Activated naive CD4-positive, alpha-beta T cell treated with Interleukin-2 at 50 U/mL for 16 hours (primary cell): Measurements from ENCODE around the gene NFKBIE.
"Not testable (repeated sequence)": the region's sequence is repeated elsewhere in the genome, so short reads cannot be mapped to it uniquely, and the experiment has no call there.

ENCODE experiments used
- DNase-seq: peaks from one replicate; pipeline ENCODE4 v3.0.0-alpha.2; 2020

NFKBIE gene, protein sequence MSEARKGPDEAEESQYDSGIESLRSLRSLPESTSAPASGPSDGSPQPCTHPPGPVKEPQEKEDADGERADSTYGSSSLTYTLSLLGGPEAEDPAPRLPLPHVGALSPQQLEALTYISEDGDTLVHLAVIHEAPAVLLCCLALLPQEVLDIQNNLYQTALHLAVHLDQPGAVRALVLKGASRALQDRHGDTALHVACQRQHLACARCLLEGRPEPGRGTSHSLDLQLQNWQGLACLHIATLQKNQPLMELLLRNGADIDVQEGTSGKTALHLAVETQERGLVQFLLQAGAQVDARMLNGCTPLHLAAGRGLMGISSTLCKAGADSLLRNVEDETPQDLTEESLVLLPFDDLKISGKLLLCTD

GRCh38 chr6:44265007-44265721 is at the start of gene NFKBIE:
TSS of gene NFKBIE (minus strand) at chr6:44265551. CDS start at chr6:44265346, 205 bp downstream.
- peak; percentile 95 for DNase-seq

GRCh38 chr6:44314657-44315056 is 49.3 kb upstream of the NFKBIE start:
- DNase-seq, result not testable (repeated sequence)

DNA sequence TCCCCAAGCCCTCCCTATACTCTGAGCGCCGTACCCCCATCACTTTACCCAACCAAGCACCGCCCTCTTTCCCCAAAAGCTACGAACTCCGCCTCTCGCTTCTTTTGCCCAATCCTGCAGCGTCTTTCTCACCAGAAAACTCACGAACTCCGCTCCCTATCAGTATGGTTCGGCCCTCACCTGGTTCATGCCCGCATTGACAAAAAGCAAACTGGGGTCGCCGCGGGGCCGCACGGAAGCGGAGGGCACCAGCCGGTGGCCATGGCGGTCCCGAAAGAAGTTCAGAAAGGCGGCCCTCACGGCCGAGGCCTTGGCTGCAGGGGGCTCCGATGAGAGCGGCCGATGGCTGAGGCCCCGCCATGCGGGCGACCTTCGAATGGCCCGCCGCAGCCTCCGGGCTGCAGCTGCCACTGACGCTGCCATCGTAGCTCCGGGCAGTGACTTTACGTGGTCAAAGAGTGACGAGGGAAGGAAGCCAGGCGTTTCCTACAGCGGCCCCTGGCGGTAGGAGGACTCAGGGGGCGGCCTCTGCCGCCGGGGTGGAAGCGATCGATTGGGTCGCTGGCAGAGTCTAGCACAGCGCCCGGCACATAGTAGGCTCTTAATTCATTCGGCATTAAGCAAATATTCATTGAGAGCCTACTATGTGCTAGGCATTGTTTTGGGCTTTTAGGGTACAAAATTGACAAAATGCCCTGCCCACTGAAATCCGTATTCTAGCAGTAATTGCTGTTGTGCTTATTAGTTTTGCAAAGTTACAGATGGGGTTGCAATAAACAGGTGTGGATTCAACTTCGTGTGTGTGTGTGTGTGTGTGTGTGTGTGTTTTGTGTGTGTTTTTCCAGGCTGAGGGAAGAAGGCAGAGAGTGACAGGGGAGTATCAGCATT is 47.8 kb upstream of the NFKBIE start, which contains the start of gene AARS2:
Gene AARS2, minus strand, starts transcription at position 447 of the 888 bp plus-strand sequence. Its CDS starts 24 bp downstream, at position 423.
- peak; percentile 95 for DNase-seq

- no peak for DNase-seq
Observed at GRCh38 chr6:44311767-44312166, 46.4 kb upstream of the NFKBIE start.

- DNase-seq, result no peak
Observed at GRCh38 chr6:44311304-44311703, 46.0 kb upstream of the NFKBIE start.

GRCh38 chr6:44310241-44310640 is 44.9 kb upstream of the NFKBIE start:
- DNase-seq, result no peak

GRCh38 chr6:44309631-44310030 is 44.3 kb upstream of the NFKBIE start:
- DNase-seq, result no peak

DNA sequence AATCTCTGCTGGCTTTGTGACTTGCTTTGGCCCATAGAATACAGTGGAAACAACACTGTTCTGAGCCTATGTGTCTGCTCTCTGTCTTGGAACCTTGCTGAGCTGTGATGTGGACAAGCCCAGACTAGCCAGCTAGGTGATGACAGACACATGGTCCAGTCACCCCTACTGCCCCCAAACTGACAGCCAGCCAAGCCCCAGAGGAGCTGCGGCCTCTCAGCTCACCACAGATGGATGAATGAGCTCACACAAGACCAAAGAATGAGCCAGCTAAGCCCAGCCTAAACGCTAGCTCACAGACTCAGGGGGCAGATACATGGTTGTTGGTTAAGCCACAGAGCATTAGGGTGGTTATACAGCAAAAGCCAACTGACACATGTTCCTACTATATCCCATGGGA is 43.7 kb upstream of the NFKBIE start:
- no peak for DNase-seq

- no peak for DNase-seq
Observed at GRCh38 chr6:44307217-44307616, 41.9 kb upstream of the NFKBIE start.

GRCh38 chr6:44306710-44307109 is 41.4 kb upstream of the NFKBIE start:
- no peak for DNase-seq

DNA sequence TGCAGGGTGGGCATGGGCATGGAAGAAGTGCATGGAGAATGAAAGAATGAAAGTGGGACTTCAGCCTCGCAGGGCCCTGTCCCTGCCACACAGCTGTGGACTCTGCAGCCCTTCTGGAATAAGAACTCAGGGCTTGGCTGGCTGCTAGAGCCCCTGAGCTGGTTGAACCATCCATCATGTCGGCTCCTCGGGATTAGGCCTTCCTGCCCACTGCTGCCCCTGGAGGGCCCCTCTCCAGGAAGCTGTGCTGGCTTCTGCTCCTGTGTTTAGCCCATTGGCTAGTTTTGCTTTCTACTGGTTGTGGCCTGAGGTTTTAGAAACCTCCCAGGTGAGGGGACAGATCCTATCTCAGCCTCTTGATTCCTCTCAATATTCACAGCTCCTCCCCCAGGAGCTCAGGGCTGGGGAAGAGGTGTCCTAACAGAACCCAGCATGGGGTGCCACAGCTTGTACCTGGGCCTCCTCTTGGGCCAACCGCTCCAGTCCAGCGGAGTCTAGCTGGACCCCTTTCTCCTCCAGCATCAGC is 39.9 kb upstream of the NFKBIE start:
- DNase-seq, result no peak

GRCh38 chr6:44304282-44305199 is 39.2 kb upstream of the NFKBIE start:
- peak; percentile 40 for DNase-seq

GRCh38 chr6:44303842-44304241 is 38.5 kb upstream of the NFKBIE start:
- no peak for DNase-seq

DNA sequence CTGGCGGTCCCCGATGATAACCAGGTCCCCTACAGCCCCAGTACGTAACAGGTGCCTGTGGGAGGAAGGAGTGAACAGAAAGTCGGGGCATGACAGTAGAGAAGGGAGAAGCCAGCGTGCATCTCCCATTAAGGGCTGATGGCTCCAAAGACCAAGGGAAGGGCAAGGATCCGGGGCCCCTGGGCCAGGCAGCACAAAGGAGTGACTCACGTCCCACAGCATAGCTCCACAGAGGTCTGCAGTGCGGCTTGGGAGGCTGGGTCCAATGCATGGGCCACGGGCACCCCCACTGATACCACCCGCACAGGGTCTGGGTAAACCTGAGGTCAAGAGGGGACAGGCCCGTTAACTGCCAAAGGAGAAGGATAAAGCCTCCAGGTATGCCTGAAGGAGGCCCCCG is 37.5 kb upstream of the NFKBIE start:
- DNase-seq, result no peak

- no peak for DNase-seq
Observed at GRCh38 chr6:44301782-44302564, 36.6 kb upstream of the NFKBIE start.

DNA sequence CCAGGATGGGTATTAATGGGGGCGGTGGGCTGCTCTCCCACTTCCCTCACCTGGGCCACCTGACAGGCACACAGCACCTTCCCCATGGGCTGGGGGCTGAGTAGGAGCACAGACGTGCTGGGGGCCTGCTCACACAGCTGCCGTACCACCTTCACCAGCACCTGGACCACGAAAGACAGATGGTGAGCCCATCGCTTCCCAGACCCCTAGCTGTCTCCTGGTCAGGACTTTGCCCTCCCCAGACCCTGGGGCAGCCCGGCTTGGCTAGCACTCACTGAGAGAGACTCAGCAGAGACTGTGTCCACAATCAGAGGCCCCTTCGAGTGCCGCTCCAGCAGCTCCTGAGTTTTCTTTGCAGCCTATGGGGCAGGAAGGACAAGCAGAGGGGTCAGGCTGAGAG is 35.8 kb upstream of the NFKBIE start:
- no peak for DNase-seq

GRCh38 chr6:44300292-44300823 is 35.0 kb upstream of the NFKBIE start:
- no peak for DNase-seq

DNA sequence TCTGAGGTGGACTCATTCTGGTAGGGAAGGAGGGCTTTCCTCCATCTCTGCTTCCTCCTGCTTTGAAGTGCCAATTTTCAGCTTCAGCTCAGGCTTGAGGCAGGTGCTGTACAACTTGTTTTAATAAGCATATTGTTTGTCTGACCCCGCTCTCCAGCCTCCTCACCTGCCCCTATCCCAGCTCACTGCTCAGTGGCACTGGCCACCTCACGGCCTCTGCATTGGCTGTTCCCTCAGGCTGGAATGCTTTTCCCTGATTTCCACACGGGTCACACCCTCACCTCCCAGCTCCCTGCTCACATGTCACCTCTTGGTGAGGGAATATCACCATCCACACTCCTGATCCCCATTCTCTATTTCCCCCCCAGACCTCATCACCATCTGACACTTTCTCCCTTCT is 33.5 kb upstream of the NFKBIE start:
- no peak for DNase-seq

DNA sequence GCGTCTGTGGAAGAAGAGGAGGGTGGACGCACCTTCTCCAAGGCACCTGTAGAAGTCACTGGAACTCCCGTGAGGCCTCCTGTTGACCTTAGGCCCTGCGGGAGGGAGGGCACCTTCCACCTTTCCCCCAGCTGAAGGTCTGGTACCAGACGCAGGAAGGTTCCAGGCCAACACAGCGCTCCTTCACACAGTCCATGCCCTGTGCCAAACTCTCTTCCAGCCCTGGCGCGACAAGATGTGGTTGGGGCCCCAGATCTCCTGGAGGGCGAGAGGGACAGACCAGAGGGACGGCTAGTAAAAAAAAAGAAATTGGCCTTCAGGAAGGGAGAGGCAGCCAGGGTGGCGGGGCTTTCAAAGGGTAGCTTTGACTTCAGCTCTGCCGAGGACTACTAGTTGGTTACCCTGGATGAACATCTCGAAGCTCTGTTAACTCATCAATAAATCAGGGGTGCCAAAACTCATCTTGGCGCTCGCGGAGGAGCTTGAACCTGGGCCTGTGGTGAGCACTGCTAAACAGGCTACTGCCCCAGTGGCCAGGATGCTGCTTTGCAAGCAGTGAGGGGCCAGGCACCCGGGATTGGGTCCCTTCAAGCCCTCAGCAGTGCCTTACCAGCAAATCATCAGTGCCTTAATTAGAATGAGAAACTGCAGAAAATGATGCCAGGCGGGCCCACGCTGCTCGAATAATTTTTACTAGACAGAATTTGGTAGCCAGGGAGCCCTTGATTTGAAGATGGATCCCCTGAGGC is 32.9 kb upstream of the NFKBIE start:
- DNase-seq, result no peak
